ENCODE results near the gene SMIM43. TPM values are rescaled to one million over a fixed set of nuclear protein-coding genes. Genes with fewer than 3 reads are reported as not detected.

Gene SMIM43
- total RNA-seq, 1 experiment from 2014 or later = not detected

GRCh38 chr4:121777625-121778024, 12.7 kb upstream of the SMIM43 start:
- intact Hi-C loops (cut with micrococcal nuclease) = no loop called here
- BruUV-seq (replicated peaks) = no TSS peak
- no peaks in the 10 kb centered on the region for H3K36me3 ChIP-seq (ENCODE audit: control insufficient read depth in 1 of 2, insufficient read depth in 2 of 2, low read length in 2 of 2)
- TF ChIP-seq CBX3 (IDR thresholded peaks at IDR 0.05; ENCODE audit: low read depth) (no peak), JUND (IDR thresholded peaks at IDR 0.05) (no peak), CTCF (IDR thresholded peaks at IDR 0.05 in 2 of 3, conservative IDR thresholded peaks at IDR 0.05 in 1 of 3; ENCODE audit: borderline replicate concordance in 1 of 3, insufficient read depth in 1 of 3, low read depth in 2 of 3, low read length in 2 of 3) (no peak), RAD21 (IDR thresholded peaks at IDR 0.05; ENCODE audit: low read depth) (no peak), ELF1 (IDR thresholded peaks at IDR 0.05; ENCODE audit: borderline replicate concordance, low read depth) (no peak), EZH2 (IDR thresholded peaks at IDR 0.05) (no peak), EGR1 (IDR thresholded peaks at IDR 0.05; ENCODE audit: low read depth) (no peak), SRF (IDR thresholded peaks at IDR 0.05; ENCODE audit: low read depth) (no peak), FOSL1 (IDR thresholded peaks at IDR 0.05; ENCODE audit: low read depth) (no peak), POLR2A (IDR thresholded peaks at IDR 0.05; ENCODE audit: borderline replicate concordance, extremely low read depth, insufficient read depth, insufficient read length) (no peak), EZH2phosphoT487 (IDR thresholded peaks at IDR 0.05; ENCODE audit: borderline replicate concordance) (no peak), POLR2AphosphoS5 (IDR thresholded peaks at IDR 0.05; ENCODE audit: low read depth, low read length) (no peak)
- no peak overlapping the region for H3K9ac ChIP-seq (ENCODE audit: low read length)
- H3K27me3 ChIP-seq (ENCODE audit: insufficient read depth, low read length) = no peaks in the 10 kb centered on the region
- RAD21 ChIA-PET (ENCODE audit: low non-redundant PET in 1 of 2, low total read pairs in 2 of 2, uncharacterized antibody in 2 of 2, unreplicated experiment in 2 of 2) = no interaction called here
- H3K9me2 ChIP-seq (ENCODE audit: insufficient read depth) = no peaks in the 10 kb centered on the region
- DNase-seq (ENCODE audit: low read depth, low spot score) = no peak
- no peaks in the 10 kb centered on the region for H3K9me3 ChIP-seq (ENCODE audit: control insufficient read depth in 1 of 2, insufficient read depth in 1 of 2, low read depth in 1 of 2, low read length in 2 of 2)
- no peak overlapping the region for H3K4me3 ChIP-seq (replicated peaks in 1 of 2; ENCODE audit: low read depth in 1 of 2, low read length in 2 of 2)
- no peaks in the 10 kb centered on the region for H3K79me2 ChIP-seq (ENCODE audit: insufficient read depth, low read length)
- H2AFZ ChIP-seq (ENCODE audit: low read depth, low read length, poor library complexity, severe bottlenecking) = no peak overlapping the region
- CTCF ChIA-PET = no interaction called here
- POLR2A ChIA-PET = no interaction called here
- no peak overlapping the region for H3K4me2 ChIP-seq (ENCODE audit: low read length)
- ATAC-seq = no peak
- no peaks in the 10 kb centered on the region for H4K20me1 ChIP-seq (ENCODE audit: insufficient read depth)
- H3K4me1 ChIP-seq (ENCODE audit: control insufficient read depth in 1 of 2, insufficient read depth in 2 of 2, low read length in 2 of 2) = no peaks in the 10 kb centered on the region
- no peak overlapping the region for H3K27ac ChIP-seq (ENCODE audit: low read depth, low read length)
